Measurements from ENCODE around the gene NIPBL.

Gene NIPBL

DNA sequence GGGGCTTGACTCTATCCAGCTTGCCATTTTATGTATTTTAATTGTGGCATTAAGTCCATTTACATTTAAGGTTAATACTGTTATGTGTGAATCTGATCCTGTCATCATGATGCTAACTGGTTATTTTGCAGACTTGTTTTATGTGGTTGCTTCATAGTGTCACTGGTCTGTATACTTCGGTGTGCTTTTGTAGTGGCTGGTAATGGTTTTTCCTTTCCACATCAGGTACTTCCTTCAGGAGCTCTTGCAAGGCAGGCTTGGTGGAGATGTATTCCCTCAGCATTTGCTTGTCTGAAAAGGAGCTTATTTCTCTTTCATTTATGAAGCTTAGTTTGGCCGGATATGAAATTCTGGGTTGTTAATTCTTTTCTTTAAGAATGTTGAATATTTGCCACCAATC is 226.7 kb downstream of the NIPBL start:
- no peak for DNase-seq

DNA sequence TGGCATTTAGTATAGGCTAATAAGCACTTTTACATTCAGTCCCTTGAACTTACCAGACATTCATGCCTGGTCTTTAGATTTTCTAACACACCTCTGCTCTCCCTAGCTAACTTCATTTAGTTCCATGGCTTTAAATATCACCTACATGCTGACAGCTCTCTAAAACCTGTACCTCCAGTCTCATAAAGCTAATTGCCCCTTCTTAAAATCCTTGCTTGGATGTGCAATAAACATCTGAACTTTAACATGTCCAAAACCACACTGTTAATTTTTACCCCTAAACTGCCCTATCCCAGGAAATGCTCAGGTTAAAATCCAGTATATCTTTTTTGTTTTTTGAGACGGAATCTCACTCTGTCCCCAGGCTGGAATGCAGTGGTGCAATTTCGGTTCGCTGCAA is 232.8 kb downstream of the NIPBL start:
- no peak for DNase-seq

- no peak for DNase-seq
Observed at GRCh38 chr5:37110135-37110534, 233.6 kb downstream of the NIPBL start.

DNA sequence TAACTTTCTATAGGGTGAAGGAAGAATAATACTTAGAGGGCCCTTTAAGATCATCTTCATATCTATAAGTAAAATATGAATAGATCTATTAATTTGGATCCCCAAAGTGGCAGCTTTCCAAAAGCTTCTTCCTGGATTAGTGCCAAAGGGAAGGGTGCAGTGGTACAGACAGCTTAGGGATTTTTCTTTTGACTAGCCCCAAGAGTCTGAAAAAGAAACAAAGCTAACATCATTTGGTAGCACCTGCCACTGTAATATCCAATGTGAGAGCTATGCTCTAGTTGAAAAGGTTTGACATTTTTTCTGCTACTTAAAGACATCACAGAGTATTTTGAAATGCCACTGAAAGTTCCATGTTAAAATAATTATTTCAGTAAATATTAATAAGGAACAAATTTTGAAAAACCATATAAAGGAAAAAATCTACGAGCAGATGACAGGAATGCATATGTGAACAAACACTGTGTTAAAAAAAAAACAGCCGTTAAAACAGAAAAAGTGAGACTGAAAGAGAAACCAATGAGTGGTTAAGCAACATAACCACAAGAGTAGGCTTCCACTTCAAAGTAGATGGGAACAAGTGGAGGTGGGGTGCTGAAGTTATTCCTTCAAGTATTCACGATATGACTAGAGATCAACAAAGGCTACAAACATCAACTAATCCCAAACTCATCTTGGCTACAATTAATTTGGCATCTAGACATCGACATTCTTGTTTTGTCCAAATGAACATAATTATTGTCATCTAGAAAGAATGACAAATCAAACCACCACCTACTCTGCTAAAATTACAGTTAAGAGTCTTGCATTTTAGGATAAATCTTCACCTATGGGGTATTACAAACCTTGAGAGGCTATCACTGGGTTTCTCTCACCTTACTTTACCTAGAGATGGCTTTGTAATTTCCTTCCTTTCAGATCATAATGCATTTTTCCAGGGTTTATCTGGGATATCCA is 235.1 kb downstream of the NIPBL start:
- DNase-seq = peak; percentile 87

DNA sequence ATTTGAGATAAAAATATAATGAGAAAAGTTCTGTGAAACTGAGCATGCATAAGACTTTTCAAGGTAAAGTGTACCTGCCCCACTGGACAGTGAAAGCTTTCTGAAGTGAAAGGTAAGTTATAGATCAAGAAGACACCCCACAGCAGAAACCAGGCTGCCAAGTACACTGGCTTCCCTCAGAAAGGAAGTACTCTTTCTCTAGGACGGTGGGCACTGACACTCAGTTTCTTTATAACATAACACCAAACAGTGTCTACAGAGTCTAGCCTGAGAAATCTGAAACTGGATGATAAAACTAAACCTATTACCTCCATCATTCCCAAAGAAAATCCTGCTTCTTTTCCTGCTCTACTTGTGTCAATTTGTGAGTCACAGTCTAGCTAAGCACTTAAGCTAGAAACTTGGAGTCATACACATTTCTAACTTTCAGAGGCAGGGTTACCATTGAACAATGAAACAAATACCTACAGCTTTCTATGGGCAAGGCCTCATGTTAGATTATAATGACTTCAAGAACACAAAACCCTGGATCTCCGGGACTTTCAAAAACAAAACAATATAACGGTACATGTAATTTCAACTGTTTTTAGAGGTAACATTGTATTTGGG is 235.9 kb downstream of the NIPBL start:
- DNase-seq = peak; percentile 28
